H1 (cell line): ENCODE measurements around the gene ELMO3. TPM values are rescaled to one million over a fixed set of nuclear protein-coding genes. Genes with fewer than 3 reads are reported as not detected.

Experiments
- CEBPB ChIP-seq: IDR thresholded peaks from 2 replicates; pipeline ENCODE4 v1.6.1; 2012; ENCODE audit warnings: low read depth, low read length
- GTF2F1 ChIP-seq: IDR thresholded peaks from 2 replicates; pipeline ENCODE4 v1.6.1; 2012; ENCODE audit warnings: low read depth, low read length, improper control_type of control experiment, borderline replicate concordance
- KDM4A ChIP-seq: IDR thresholded peaks from one replicate; pipeline ENCODE4 v1.7.1; 2012; ENCODE audit warnings: low read depth, mild to moderate bottlenecking, moderate library complexity, low read length, inconsistent platforms; ENCODE audit not compliant: severe bottlenecking
- PHF8 ChIP-seq: fragments of 200-600 bp; sonication (generic); conservative IDR thresholded peaks from 2 replicates; pipeline ENCODE4 v1.7.1; 2012; ENCODE audit warnings: low read depth, mild to moderate bottlenecking, inconsistent platforms, low read length, moderate library complexity
- SP1 ChIP-seq: IDR thresholded peaks from 2 replicates; pipeline ENCODE4 v1.6.1; 2011; ENCODE audit warnings: low read depth, low read length
- TAF1 ChIP-seq: IDR thresholded peaks from 2 replicates; pipeline ENCODE4 v1.6.1; 2011; ENCODE audit warnings: mild to moderate bottlenecking, low read depth, low read length
- TBP ChIP-seq: IDR thresholded peaks from 2 replicates; pipeline ENCODE4 v1.6.1; 2011; ENCODE audit warnings: low read depth, low read length, improper control_type of control experiment
- polyA plus RNA-seq, 7 experiments: library from polyadenylated mRNA; depleted of rRNA in 3 of 7; stranded (reverse) in 5 of 7; unstranded in 2 of 7; fragments of >200 nt in 5 of 7; fragments of 200-250 nt in 2 of 7; gene quantifications; 1 replicate in 5 of 7; 2 replicates in 1 of 7; 4 replicates in 1 of 7; pipeline versions ENCODE4 v1.2.1 to v1.2.3, GENCODE V29; 2011 to 2013; ENCODE audit warnings: missing spikeins in 2 of 7, mixed read lengths in 2 of 7
- total RNA-seq: library from RNA; stranded (reverse); fragmentation: NEBNext Ultra II Directional; extraction: Animal tissue kit (Norgen Biotek cat#: 25700); gene quantifications from 2 replicates; pipeline ENCODE4 v1.2.1, GENCODE V29; 2021

Gene ELMO3
- total and polyA plus RNA-seq, 2 of the 8 experiments (the other 6 are each of a cell fraction or from before 2014, with no cell fraction given), result 9.6 to 10.9 TPM

DNA sequence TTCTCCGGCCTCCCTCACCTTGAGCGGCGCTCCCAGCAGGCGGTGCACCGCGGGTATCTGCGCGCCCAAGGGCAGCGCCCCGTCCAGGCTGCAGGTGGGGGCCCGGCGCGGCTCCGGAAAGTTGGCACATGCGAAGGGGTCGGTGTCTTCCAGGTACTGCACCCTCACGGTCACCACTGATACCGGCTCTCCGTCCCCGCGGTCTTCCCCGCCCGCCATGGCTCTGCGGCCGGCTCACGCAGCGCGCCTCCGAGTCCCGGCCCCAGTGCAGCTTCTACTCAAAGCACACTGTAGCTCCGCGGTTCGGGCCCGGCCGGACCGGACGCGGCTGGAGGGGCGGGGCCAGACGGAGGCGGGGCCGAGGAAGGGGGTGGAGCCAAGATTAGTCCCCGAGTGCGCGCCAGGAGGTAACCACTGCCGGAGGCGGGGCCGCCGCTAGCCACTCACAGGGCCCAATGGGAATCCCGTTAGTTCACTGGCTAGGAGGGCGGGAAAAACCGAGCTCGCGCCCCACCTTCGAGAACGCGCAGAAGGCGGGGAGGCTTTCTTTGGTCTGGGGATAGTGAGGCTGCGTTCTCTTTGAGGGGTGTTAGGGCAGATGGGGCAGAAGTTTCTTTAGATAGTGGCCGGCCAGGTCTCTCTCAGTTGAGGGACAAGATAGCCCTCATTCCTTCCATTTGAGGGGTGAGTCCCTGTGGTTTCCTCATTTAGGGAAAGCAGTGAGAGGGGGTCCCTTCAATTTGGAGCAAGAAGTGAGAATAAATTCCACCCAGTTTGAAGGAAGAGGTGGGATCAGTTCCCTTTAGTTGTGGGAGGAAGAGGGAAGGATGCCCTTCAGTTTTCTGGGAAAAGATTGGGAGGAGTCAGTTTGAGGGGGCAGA, 48.5 kb downstream of the ELMO3 start, which contains the start of gene FHOD1 (continued):
- peak; percentile 49 for TF ChIP-seq TBP
- 0 out of 2 replicates have a peak, but pooled peaks have one; percentile 36 for TF ChIP-seq SP1
- 0 out of 2 replicates have a peak, but pooled peaks have one; percentile 42 for TF ChIP-seq GTF2F1
- no peak for TF ChIP-seq CEBPB
- TF ChIP-seq KDM4A, result peak; percentile 63
- peak; percentile 67 for TF ChIP-seq TAF1
- TF ChIP-seq PHF8, result 0 out of 2 replicates have a peak, but pooled peaks have one; percentile 55
